ENCODE measurements around the gene FHL5.
"Not testable (repeated sequence)": the region's sequence is repeated elsewhere in the genome, so short reads cannot be mapped to it uniquely, and the experiment has no call there.

The FHL5 gene

DNA sequence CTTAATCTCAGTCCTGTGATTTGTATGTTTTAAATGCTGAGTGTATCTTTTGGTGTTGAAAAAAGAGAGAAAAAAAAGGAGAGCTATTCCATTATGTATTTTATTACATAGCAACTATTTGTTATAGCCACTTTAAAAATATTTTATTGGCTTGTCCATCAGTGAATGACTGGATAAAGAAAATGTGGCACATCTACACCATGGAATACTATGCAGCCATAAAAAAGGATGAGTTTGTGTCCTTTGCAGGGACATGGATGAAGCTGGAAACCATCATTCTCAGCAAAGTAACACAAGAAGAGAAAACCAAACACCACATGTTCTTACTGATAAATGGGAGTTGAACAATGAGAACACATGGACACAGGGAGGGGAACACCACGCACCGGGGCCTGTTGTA is 3.2 kb upstream of the FHL5 start:
- not testable (repeated sequence) for H3K36me3 ChIP-seq (ENCODE audit: control insufficient read depth, insufficient read depth, low read length); H3K4me1 ChIP-seq (ENCODE audit: control insufficient read depth, insufficient read depth, low read length); H3K27me3 ChIP-seq (ENCODE audit: control insufficient read depth, insufficient read depth, low read length); H3K4me3 ChIP-seq (ENCODE audit: low read length); H3K27ac ChIP-seq (ENCODE audit: low read depth, low read length); H3K9ac ChIP-seq (ENCODE audit: low read length)

- Histone ChIP-seq H3K4me1 (ENCODE audit: control insufficient read depth, insufficient read depth, low read length) (no peaks in the 10 kb centered on the region), H3K4me3 (ENCODE audit: low read length) (no peak overlapping the region)
Measured at GRCh38 chr6:96563853-96564252, 925 bp downstream of the FHL5 start.

GRCh38 chr6:96570053-96570452 is 7.1 kb downstream of the FHL5 start:
- Histone ChIP-seq H3K9ac (ENCODE audit: low read length) (no peak overlapping the region), H3K4me3 (ENCODE audit: low read length) (no peak overlapping the region), H3K36me3 (ENCODE audit: control insufficient read depth, insufficient read depth, low read length) (no peaks in the 10 kb centered on the region), H3K27me3 (ENCODE audit: control insufficient read depth, insufficient read depth, low read length) (no peaks in the 10 kb centered on the region), H3K4me1 (ENCODE audit: control insufficient read depth, insufficient read depth, low read length) (no peaks in the 10 kb centered on the region), H3K27ac (ENCODE audit: low read depth, low read length) (no peak overlapping the region)

More at GRCh38 chr6:96563853-96564252, 925 bp downstream of the FHL5 start:
- Histone ChIP-seq H3K9ac (ENCODE audit: low read length) (no peak overlapping the region), H3K27me3 (ENCODE audit: control insufficient read depth, insufficient read depth, low read length) (no peaks in the 10 kb centered on the region), H3K36me3 (ENCODE audit: control insufficient read depth, insufficient read depth, low read length) (no peaks in the 10 kb centered on the region), H3K27ac (ENCODE audit: low read depth, low read length) (no peak overlapping the region)

DNA sequence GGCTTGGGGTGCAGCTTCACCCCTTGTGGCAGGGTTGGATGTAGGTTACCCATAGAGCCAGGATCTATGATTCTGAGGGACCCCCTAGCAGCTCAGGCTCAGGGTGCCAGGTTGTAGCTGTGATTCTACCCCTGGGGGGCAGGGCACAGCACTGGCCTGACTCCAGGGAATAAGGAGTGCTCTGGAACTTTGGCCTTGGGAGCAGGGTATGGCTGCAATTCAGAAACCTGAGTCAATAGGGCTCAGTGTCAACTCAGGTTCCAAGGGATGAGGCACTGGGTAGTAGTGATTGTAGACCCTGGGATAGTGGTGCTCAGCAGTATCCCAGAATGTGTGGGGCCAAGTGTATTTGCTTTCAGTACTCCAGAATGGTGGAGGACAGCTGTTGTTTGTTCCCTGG is 8.6 kb downstream of the FHL5 start:
- Histone ChIP-seq H3K27ac (ENCODE audit: low read depth, low read length) (no peak overlapping the region), H3K36me3 (ENCODE audit: control insufficient read depth, insufficient read depth, low read length) (no peaks in the 10 kb centered on the region), H3K4me3 (ENCODE audit: low read length) (no peak overlapping the region), H3K27me3 (ENCODE audit: control insufficient read depth, insufficient read depth, low read length) (no peaks in the 10 kb centered on the region), H3K9ac (ENCODE audit: low read length) (no peak overlapping the region), H3K4me1 (ENCODE audit: control insufficient read depth, insufficient read depth, low read length) (no peaks in the 10 kb centered on the region)

GRCh38 chr6:96575359-96575758 is 12.4 kb downstream of the FHL5 start:
- Histone ChIP-seq H3K27ac (ENCODE audit: low read depth, low read length) (no peak overlapping the region), H3K4me3 (ENCODE audit: low read length) (no peak overlapping the region), H3K27me3 (ENCODE audit: control insufficient read depth, insufficient read depth, low read length) (no peaks in the 10 kb centered on the region), H3K36me3 (ENCODE audit: control insufficient read depth, insufficient read depth, low read length) (no peaks in the 10 kb centered on the region), H3K4me1 (ENCODE audit: control insufficient read depth, insufficient read depth, low read length) (no peaks in the 10 kb centered on the region), H3K9ac (ENCODE audit: low read length) (no peak overlapping the region)

DNA sequence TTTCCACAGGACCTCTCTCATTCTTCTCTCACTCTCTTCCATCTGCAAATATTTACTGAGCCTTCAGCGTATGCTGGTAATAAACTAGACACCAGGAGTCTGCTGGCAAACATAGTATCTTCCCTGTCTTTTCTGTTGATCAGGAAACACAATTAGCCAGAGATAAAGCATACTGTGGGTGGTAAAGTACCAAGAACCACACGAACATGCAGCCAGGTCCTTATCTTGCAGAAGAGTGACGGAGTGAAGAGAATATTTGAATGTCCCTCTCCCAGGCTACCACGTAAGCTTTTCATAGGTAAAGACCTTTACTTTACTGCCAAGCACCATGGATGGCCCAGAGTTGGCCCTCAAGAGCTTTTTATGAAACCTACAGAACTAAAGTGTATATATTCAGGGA is 13.3 kb downstream of the FHL5 start:
- no peaks in the 10 kb centered on the region for H3K4me1 ChIP-seq (ENCODE audit: control insufficient read depth, insufficient read depth, low read length)
- no peak overlapping the region for H3K4me3 ChIP-seq (ENCODE audit: low read length)
- no peaks in the 10 kb centered on the region for H3K27me3 ChIP-seq (ENCODE audit: control insufficient read depth, insufficient read depth, low read length)
- no peak overlapping the region for H3K9ac ChIP-seq (ENCODE audit: low read length)
- no peaks in the 10 kb centered on the region for H3K36me3 ChIP-seq (ENCODE audit: control insufficient read depth, insufficient read depth, low read length)
- H3K27ac ChIP-seq (ENCODE audit: low read depth, low read length), result no peak overlapping the region

GRCh38 chr6:96582021-96582420 is 19.1 kb downstream of the FHL5 start:
- H3K36me3 ChIP-seq (ENCODE audit: control insufficient read depth, insufficient read depth, low read length), result no peaks in the 10 kb centered on the region
- no peak overlapping the region for H3K4me3 ChIP-seq (ENCODE audit: low read length)
- no peak overlapping the region for H3K9ac ChIP-seq (ENCODE audit: low read length)
- no peaks in the 10 kb centered on the region for H3K27me3 ChIP-seq (ENCODE audit: control insufficient read depth, insufficient read depth, low read length)
- H3K27ac ChIP-seq (ENCODE audit: low read depth, low read length), result no peak overlapping the region
- H3K4me1 ChIP-seq (ENCODE audit: control insufficient read depth, insufficient read depth, low read length), result no peaks in the 10 kb centered on the region

DNA sequence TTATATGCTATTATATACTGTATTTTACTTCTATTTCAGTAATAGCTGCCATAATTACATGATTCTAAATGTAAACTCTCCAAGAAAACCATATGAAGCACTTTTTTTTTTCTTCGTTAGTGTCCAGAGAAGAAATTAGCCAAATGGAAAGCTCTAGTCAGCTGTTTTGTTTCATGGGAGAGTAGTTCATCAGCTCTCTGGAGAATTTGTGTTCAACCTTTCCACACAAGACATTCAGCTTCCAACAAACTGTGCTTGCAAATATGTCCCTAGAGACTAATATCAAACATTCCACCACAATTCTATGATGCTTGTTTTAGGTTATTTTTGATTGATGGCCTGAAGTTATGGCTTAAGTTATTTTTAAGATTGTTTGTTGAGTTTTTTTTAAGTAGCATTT is 19.5 kb downstream of the FHL5 start:
- Histone ChIP-seq H3K4me1 (ENCODE audit: control insufficient read depth, insufficient read depth, low read length) (no peaks in the 10 kb centered on the region), H3K27me3 (ENCODE audit: control insufficient read depth, insufficient read depth, low read length) (no peaks in the 10 kb centered on the region), H3K4me3 (ENCODE audit: low read length) (no peak overlapping the region), H3K9ac (ENCODE audit: low read length) (no peak overlapping the region), H3K36me3 (ENCODE audit: control insufficient read depth, insufficient read depth, low read length) (no peaks in the 10 kb centered on the region), H3K27ac (ENCODE audit: low read depth, low read length) (no peak overlapping the region)

GRCh38 chr6:96604420-96604819 is 41.5 kb downstream of the FHL5 start:
- no peaks in the 10 kb centered on the region for H3K36me3 ChIP-seq (ENCODE audit: control insufficient read depth, insufficient read depth, low read length)

DNA sequence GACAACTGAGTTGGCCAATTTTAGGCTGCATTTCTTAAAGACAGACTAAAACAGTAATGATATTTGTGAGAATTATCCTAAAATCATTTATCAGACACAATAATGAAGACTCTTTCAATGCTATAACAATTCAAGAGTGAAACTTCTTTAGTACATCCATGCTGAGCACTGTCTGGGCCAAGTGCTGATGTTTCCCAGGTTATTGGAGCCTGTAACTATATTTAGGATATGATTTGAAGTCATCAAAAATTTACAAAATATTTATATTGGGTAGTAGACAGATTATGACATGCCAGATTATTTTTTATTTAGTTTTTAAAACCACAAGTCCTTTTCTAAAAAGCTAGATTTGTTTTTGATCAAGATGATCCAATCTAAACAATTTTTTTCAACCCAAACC is 45.1 kb downstream of the FHL5 start:
- H3K9ac ChIP-seq (ENCODE audit: low read length), result no peak overlapping the region
- H3K4me3 ChIP-seq (ENCODE audit: low read length), result no peak overlapping the region
- H3K36me3 ChIP-seq (ENCODE audit: control insufficient read depth, insufficient read depth, low read length), result no peaks in the 10 kb centered on the region
- H3K4me1 ChIP-seq (ENCODE audit: control insufficient read depth, insufficient read depth, low read length), result no peaks in the 10 kb centered on the region
- no peaks in the 10 kb centered on the region for H3K27me3 ChIP-seq (ENCODE audit: control insufficient read depth, insufficient read depth, low read length)
- H3K27ac ChIP-seq (ENCODE audit: low read depth, low read length), result no peak overlapping the region

More at GRCh38 chr6:96604420-96604819, 41.5 kb downstream of the FHL5 start:
- Histone ChIP-seq H3K4me1 (ENCODE audit: control insufficient read depth, insufficient read depth, low read length) (no peaks in the 10 kb centered on the region), H3K27ac (ENCODE audit: low read depth, low read length) (no peak overlapping the region), H3K9ac (ENCODE audit: low read length) (no peak overlapping the region), H3K27me3 (ENCODE audit: control insufficient read depth, insufficient read depth, low read length) (no peaks in the 10 kb centered on the region), H3K4me3 (ENCODE audit: low read length) (no peak overlapping the region)

DNA sequence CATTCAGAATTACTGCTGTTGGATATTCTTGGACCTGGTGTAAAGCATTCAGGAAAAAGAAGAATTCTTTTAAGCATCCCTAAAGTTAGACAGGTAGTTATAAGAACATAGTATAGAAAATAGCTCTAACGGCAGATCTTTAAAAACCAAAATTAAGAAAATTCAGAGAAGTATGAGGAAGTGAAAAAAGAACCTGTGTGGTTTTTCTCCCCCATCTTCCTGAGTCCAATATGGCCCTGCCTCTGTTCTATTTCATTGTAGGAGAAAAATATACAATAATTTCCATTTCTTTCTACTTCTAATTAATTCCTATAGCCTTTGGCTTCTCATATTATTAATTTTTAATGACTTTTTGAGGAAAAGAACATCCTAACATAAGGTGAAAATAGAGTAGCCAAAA is 47.1 kb downstream of the FHL5 start:
- H3K36me3 ChIP-seq (ENCODE audit: control insufficient read depth, insufficient read depth, low read length), result no peaks in the 10 kb centered on the region
- H3K27me3 ChIP-seq (ENCODE audit: control insufficient read depth, insufficient read depth, low read length), result no peaks in the 10 kb centered on the region
- H3K27ac ChIP-seq (ENCODE audit: low read depth, low read length), result no peak overlapping the region
- H3K4me3 ChIP-seq (ENCODE audit: low read length), result no peak overlapping the region
- H3K9ac ChIP-seq (ENCODE audit: low read length), result no peak overlapping the region
- H3K4me1 ChIP-seq (ENCODE audit: control insufficient read depth, insufficient read depth, low read length), result no peaks in the 10 kb centered on the region

DNA sequence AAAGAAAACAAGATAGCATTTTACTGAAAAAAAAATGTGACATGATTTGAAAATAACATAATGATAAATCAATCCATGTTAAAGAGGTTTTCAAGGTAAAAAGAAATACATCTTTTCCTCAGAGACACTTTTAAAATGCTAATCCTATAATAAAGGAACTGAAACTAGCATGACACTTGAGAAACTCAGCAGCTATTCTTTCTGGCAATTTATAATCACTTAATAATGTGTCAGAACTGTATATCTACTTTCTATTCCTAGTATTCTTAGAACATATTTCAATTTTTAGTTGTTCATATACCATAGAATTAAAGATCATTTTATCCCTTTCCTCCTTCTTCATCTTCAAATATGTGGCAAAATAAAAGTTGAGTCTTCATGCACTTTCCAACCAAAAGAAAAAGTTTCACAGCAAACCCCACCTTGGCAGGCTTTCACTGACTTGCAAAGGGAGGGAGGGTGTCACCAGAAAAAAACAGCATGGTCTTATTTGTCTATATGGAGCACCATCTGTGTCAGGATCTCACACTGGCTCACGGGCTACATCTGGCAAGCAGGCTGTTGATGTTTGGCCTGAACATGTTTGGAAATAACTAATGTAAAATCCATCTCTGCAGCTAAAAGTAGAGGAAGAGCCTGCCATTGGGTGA is 48.5 kb downstream of the FHL5 start:
- Histone ChIP-seq H3K27ac (ENCODE audit: low read depth, low read length) (no peak overlapping the region), H3K9ac (ENCODE audit: low read length) (no peak overlapping the region), H3K4me3 (ENCODE audit: low read length) (no peak overlapping the region), H3K27me3 (ENCODE audit: control insufficient read depth, insufficient read depth, low read length) (no peaks in the 10 kb centered on the region), H3K36me3 (ENCODE audit: control insufficient read depth, insufficient read depth, low read length) (no peaks in the 10 kb centered on the region), H3K4me1 (ENCODE audit: control insufficient read depth, insufficient read depth, low read length) (no peaks in the 10 kb centered on the region)

DNA sequence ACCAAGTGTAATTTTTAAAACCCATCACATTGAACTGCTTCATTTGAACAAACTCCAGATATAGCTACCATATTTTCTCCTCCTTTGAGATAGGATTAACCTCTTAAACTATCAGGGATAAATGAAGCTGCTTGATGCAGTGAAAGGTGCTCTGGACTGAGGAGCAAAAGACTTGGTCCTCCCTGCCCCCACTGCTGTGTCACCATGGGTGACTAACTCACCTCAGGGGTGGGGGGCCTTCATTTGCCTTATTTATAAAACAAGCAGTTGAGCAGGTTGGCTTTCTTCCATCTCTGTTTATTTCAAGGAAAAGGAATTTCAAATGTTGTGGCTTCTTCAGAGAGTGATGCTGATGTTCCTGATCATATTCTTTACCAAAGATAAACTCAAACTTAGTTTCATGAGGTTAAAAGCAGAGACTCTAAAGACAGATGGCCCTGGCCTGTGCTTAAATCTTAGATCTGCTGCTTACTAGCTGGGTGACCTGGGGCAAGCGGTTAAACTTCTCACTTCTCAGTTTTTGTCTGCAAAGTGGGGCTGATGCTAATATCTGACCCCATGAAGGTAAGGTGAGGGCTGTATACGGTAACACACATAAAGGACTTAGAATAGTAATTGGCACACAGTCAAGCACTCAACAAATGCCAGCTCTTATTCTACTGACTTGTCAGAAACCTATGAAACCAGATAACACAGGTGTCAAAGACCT is 50.5 kb downstream of the FHL5 start:
- no peaks in the 10 kb centered on the region for H3K27me3 ChIP-seq (ENCODE audit: control insufficient read depth, insufficient read depth, low read length)
- H3K36me3 ChIP-seq (ENCODE audit: control insufficient read depth, insufficient read depth, low read length), result no peaks in the 10 kb centered on the region
- H3K4me1 ChIP-seq (ENCODE audit: control insufficient read depth, insufficient read depth, low read length), result no peaks in the 10 kb centered on the region
- H3K4me3 ChIP-seq (ENCODE audit: low read length), result no peak overlapping the region
- H3K27ac ChIP-seq (ENCODE audit: low read depth, low read length), result no peak overlapping the region
- H3K9ac ChIP-seq (ENCODE audit: low read length), result no peak overlapping the region
